Subcutaneous adipose tissue (tissue), 4 donors: ENCODE measurements around the gene FAM20C. TPM values are rescaled to one million over a fixed set of nuclear protein-coding genes. Genes with fewer than 3 reads are reported as not detected.

Experiments
- CTCF ChIP-seq: fragments of 450-650 bp; IDR thresholded peaks from one replicate; pipeline ENCODE4 v1.5.1; 2016; ENCODE audit warnings: low read depth, mild to moderate bottlenecking, control low read depth, antibody characterized with exemption, moderate library complexity
- total RNA-seq, 4 donors: library from RNA; depleted of rRNA; stranded (reverse); fragments of >200 nt; gene quantifications; one replicate each; pipeline ENCODE4 v1.1.0, GENCODE V29; 2016

Gene FAM20C
- total RNA-seq, 4 donors from 2014 or later, result 21.0 to 82.5 (median 35.6) TPM

- no peak for TF ChIP-seq CTCF
Measured at GRCh38 chr7:245574-246295, 53.4 kb downstream of the FAM20C start.

- TF ChIP-seq CTCF, result no peak
Measured at GRCh38 chr7:246451-246850, 54.1 kb downstream of the FAM20C start.

DNA sequence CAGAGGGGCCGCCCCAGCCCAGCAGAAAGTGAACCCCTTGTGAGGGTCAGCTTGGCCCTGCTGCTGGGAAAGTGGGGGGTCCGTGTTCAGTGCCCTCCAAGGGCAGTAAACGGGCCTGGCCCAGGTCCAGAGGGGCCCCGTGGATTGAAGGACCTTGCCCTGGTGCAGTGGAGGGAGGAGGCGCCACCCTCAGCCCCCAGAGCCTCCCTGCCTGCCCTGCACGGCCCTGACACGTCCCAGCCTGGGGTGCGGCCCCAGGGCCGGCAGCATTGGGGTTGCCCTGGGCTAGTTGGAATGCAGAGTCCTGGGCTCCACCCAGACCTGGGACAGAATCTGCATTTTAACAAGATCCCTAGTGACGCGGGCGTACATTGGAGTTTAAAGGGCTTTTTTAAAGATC lies 54.8 kb downstream of the FAM20C start:
- no peak for TF ChIP-seq CTCF

DNA sequence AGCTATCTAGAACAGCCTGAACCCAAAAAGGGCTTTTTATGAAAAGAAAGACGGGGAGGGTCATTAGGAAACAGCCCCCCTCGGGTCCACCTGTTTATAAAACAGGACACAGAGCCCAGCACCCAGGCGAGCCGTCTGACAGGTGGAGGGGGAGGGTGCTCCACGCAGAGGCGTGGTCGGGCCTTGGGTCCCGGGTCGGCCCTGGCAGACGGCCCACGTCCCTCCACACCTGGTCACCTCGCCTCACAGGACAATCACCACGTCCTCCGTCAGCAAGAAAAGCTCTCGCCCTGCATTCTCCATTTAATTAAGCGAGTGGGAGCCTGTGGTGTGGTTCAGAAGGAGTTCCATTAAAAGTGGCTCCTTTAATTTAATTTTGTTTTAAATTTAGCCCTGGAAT lies 55.3 kb downstream of the FAM20C start:
- no peak for TF ChIP-seq CTCF

- no peak for TF ChIP-seq CTCF
Measured at GRCh38 chr7:248732-249435, 56.5 kb downstream of the FAM20C start.

GRCh38 chr7:249989-250388 lies 57.6 kb downstream of the FAM20C start:
- TF ChIP-seq CTCF, result no peak

DNA sequence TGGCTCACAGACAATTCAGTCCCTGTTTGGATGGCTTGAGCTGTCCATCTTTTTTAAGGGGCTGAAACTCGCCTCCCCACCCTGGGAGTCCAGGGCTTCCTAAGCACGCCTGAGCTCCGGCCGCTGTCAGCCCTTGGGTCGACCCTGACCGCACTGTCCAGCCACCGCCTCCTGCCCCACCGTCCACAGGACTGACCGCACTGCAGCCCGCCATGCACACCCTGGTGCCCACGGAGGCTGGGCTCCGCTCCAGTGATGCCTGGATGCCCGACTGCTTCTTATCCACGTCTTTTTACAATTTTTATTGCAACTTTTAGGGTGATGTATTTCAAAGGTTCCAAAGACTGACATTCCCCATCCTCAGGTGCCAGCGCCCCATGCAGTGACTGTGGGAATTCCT lies 58.2 kb downstream of the FAM20C start:
- no peak for TF ChIP-seq CTCF
